GM18508 (cell line): Measurements from ENCODE around the gene SIRT5.

Experiments used
- ATAC-seq: cut with Tn5 transposase; IDR thresholded peaks from one replicate; pipeline ENCODE4 v1.9.1; 2021; ENCODE audit warnings: moderate number of reproducible peaks; ENCODE audit not compliant: insufficient read depth, unreplicated experiment

The SIRT5 gene

GRCh38 chr6:13574571-13575376 lies at the start of gene SIRT5:
Gene SIRT5 (plus strand): TSS chr6:13574601. CDS start chr6:13584111, 9,510 bp downstream.
- peak; percentile 40 for ATAC-seq

- ATAC-seq: no peak
These were observed 49.4 kb upstream of the SIRT5 start for GRCh38 chr6:13524801-13525508.

GRCh38 chr6:13526357-13526726 lies 48.1 kb upstream of the SIRT5 start:
- no peak for ATAC-seq

- no peak for ATAC-seq
These were observed 47.4 kb upstream of the SIRT5 start for GRCh38 chr6:13526727-13527670.

GRCh38 chr6:13527671-13528056 lies 46.7 kb upstream of the SIRT5 start:
- ATAC-seq: no peak

GRCh38 chr6:13528232-13528631 lies 46.2 kb upstream of the SIRT5 start:
- no peak for ATAC-seq

- no peak for ATAC-seq
These were observed 45.5 kb upstream of the SIRT5 start for GRCh38 chr6:13528777-13529343.

- ATAC-seq: no peak
These were observed 42.4 kb upstream of the SIRT5 start for GRCh38 chr6:13531956-13532355.

GRCh38 chr6:13534536-13534935 lies 39.9 kb upstream of the SIRT5 start:
- ATAC-seq: no peak

GRCh38 chr6:13535306-13535705 lies 39.1 kb upstream of the SIRT5 start:
- ATAC-seq: no peak

GRCh38 chr6:13536796-13537526 lies 37.4 kb upstream of the SIRT5 start:
- no peak for ATAC-seq

GRCh38 chr6:13537527-13537897 lies 36.9 kb upstream of the SIRT5 start:
- ATAC-seq: no peak

- ATAC-seq: no peak
These were observed 36.3 kb upstream of the SIRT5 start for GRCh38 chr6:13538084-13538483.

GRCh38 chr6:13538600-13538999 lies 35.8 kb upstream of the SIRT5 start:
- no peak for ATAC-seq

- no peak for ATAC-seq
These were observed 34.8 kb upstream of the SIRT5 start for GRCh38 chr6:13539572-13539971.

GRCh38 chr6:13541496-13541895 lies 32.9 kb upstream of the SIRT5 start:
- no peak for ATAC-seq

GRCh38 chr6:13544454-13545186 lies 29.8 kb upstream of the SIRT5 start:
- no peak for ATAC-seq

GRCh38 chr6:13545885-13546284 lies 28.5 kb upstream of the SIRT5 start:
- ATAC-seq: no peak
